ENCODE results near the gene KCNMA1.

- TF ChIP-seq CTCF (IDR thresholded peaks at IDR 0.05) (peak in 5 of 7 experiments; percentile 19 to 28 (median 26)), POLR2A (IDR thresholded peaks at IDR 0.05) (no peak)
Observed at GRCh38 chr10:77036993-77037734, 600.4 kb downstream of the KCNMA1 start.
